ENCODE results near the gene CYBC1.

- no peak for TF ChIP-seq RAD21 (IDR thresholded peaks at IDR 0.05)
- TF ChIP-seq MAX (IDR thresholded peaks at IDR 0.05), result no peak
- no peak for TF ChIP-seq TAF1 (conservative IDR thresholded peaks at IDR 0.05)
- TF ChIP-seq CTCF (IDR thresholded peaks at IDR 0.05; ENCODE audit: low read depth, low read length, missing input control), result no peak
- TF ChIP-seq REST (IDR thresholded peaks at IDR 0.05), result no peak
- TF ChIP-seq YY1 (IDR thresholded peaks at IDR 0.05), result no peak
These were observed 14.6 kb upstream of the CYBC1 start for GRCh38 chr17:82465023-82465603.

Data from liver (tissue), 3 donors.